ENCODE data around the gene CDH13.

DNA sequence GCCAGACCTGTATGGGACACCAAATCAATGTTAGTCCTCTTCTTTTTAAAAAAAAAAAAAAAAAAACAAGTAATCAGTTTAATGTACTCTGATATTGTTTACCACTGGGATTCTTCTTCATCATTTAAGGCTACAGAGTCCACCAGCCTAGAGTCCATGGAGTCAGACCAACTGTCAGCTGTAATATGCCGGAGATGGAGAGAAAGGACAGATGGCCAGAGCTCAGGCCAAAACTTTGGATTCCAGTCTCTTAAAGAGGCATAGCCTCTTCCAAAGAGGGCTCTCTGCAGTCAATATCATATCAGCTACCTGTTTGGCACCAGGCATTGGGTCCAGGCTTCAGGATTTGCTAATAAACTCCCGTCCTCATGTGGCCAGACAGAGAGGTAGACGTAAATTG, 711.4 kb downstream of the CDH13 start:
- TF ChIP-seq POLR2A (IDR thresholded peaks at IDR 0.05; ENCODE audit: low read depth), result no peak
- TF ChIP-seq, protein P1, sequence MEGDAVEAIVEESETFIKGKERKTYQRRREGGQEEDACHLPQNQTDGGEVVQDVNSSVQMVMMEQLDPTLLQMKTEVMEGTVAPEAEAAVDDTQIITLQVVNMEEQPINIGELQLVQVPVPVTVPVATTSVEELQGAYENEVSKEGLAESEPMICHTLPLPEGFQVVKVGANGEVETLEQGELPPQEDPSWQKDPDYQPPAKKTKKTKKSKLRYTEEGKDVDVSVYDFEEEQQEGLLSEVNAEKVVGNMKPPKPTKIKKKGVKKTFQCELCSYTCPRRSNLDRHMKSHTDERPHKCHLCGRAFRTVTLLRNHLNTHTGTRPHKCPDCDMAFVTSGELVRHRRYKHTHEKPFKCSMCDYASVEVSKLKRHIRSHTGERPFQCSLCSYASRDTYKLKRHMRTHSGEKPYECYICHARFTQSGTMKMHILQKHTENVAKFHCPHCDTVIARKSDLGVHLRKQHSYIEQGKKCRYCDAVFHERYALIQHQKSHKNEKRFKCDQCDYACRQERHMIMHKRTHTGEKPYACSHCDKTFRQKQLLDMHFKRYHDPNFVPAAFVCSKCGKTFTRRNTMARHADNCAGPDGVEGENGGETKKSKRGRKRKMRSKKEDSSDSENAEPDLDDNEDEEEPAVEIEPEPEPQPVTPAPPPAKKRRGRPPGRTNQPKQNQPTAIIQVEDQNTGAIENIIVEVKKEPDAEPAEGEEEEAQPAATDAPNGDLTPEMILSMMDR (IDR thresholded peaks at IDR 0.05), result no peak
- no peak for TF ChIP-seq POLR2AphosphoS5 (IDR thresholded peaks at IDR 0.05)

Measured in esophagus muscularis mucosa (tissue), 3 donors.